ENCODE data around the gene SNAI3.

GRCh38 chr16:88630941-88631340 is 55.4 kb downstream of the SNAI3 start:
- TF ChIP-seq CTCF (IDR thresholded peaks at IDR 0.05) = no peak
- no peak for TF ChIP-seq POLR2A (IDR thresholded peaks at IDR 0.05)

Measured in esophagus squamous epithelium (tissue), 4 donors.